Sciatic nerve (tissue), 2 donors: ENCODE results near the gene CAMK2N2. TPM values are rescaled to one million over a fixed set of nuclear protein-coding genes. Genes with fewer than 3 reads are reported as not detected.
"Not testable (repeated sequence)": the region's sequence is repeated elsewhere in the genome, so short reads cannot be mapped to it uniquely, and the experiment has no call there.

Experiments
- ATAC-seq: fragments of 200-7000 bp; cut with Tn5 transposase; one replicate; pipeline ENCODE4 v1.9.1; 2020; ENCODE audit warnings: mild to moderate bottlenecking, moderate library complexity
- DNase-seq: peaks from one replicate; pipeline ENCODE4 v3.0.0-alpha.2; 2020; ENCODE audit warnings: low spot score
- intact Hi-C: fragments of 100-400 bp; cut with DNase I; formaldehyde crosslinking; loops from one replicate; pipeline ENCODE4 v1.14.2; 2022
- total RNA-seq: library from RNA; stranded (reverse); fragmentation: NEBNext Ultra II Directional; extraction: Animal tissue kit (Norgen Biotek cat#: 25700); gene quantifications from one replicate; pipeline ENCODE4 v1.2.1, GENCODE V29; 2021
- donor health status: DM: no; HTN: no; CAD: no.
- donor health status: DM: no; HTN: no; CAD: no.

CAMK2N2 gene
- total RNA-seq, 1 donor from 2014 or later = 0.53 TPM

DNA sequence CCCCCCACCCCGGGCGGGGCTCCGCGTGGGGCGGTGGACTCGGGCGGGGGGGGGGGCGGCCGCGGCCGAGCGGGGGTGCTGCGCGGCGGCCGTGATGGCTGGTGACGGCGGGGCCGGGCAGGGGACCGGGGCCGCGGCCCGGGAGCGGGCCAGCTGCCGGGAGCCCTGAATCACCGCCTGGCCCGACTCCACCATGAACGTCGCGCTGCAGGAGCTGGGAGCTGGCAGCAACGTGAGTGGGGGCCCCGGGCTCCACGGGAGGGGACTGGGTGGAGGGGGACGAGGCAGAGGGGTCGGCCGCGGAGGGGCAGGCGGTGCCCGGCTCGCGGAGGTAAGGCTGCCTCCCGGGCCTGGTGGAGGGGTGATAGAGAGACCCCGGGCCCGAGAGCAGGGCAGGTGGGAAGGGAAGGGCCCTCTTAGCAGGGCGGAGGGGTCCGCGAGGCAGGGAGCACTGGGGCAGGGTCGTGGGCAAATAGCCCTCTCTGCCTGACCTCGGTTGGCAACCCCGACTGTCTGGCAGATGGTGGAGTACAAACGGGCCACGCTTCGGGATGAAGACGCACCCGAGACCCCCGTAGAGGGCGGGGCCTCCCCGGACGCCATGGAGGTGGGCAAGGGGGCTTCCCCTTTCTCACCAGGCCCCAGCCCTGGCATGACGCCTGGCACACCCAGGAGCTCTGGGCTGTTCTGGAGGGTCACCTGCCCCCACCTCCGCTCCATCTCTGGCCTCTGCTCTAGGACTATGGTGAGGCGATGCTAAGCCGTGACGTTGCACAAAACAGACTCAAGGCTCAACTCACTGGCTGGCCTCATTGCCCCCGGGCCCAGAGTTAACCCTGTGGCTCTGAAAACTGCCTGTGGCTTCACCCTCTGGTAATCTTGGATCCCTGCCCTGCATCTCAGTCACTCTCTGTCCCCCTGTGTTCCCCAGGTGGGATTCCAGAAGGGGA is 14.9 kb upstream of the CAMK2N2 start, which contains the start of gene ECE2:
TSS of gene ECE2 (plus strand) at position 62 of the 950 bp plus-strand sequence. CDS start at position 194, 132 bp downstream.
- DNase-seq (no peak), ATAC-seq (no peak)
- intact Hi-C loops = no loop called here

DNA sequence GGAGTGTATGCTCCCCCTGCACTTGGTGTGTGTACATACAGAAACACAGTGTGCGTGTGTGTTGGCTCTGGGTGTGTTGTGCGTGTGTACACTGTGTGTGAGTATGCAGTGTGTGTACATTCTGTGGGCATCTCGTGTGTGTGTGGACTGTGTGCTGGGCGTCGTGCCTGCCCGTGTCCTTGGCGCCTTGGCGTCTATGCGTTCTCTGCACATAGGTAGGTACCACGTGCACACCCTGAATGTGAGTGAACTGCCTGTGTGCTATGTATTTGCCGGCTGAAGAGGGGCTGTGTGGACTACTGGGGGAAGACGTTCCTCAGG is 14.0 kb upstream of the CAMK2N2 start:
- DNase-seq = no peak
- ATAC-seq = no peak
- intact Hi-C loops = no loop called here

DNA sequence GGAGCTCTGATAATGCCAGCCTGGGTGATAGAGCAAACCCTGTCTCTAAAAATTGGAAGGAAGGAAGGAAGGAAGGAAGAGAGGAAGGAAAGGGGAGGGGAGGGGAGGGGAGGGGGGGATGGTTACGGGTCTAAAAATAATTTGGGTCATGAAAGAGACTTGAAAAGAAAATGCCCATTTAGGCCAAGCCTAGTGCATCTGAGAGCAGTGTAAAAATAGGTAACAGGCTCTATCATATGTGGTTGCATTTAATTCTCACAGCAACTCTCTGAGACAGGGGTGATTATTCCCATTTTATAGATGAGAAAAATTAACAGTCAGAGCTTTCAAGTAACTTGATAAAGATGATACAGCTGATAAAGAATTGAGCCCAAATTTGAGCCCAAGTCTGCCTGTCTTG is 10.9 kb upstream of the CAMK2N2 start:
- ATAC-seq = no peak
- no peak for DNase-seq
- intact Hi-C loops = loop anchor here (5.0 kb wide), 1 partner anchor 1215 kb away; no protein-coding TSS in a partner anchor

DNA sequence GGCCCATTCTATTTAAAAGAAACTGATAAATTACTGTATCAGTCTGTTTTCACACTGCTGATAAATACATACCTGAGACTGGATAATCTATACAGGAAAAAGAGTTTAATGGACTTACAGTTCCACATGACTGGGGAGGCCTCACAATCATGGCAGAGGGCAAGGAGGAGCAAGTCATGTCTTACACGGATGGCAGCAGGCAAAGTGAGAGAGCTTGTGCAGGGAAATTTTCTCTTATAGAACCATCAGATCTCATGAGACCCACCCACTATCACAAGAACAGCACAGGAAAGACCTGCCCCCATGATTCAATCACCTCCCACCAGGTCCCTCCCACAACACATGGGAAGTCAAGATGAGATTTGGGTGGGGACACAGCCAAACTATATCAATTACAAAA is 5.9 kb upstream of the CAMK2N2 start:
- intact Hi-C loops, DNase-seq, ATAC-seq: not testable (repeated sequence)

DNA sequence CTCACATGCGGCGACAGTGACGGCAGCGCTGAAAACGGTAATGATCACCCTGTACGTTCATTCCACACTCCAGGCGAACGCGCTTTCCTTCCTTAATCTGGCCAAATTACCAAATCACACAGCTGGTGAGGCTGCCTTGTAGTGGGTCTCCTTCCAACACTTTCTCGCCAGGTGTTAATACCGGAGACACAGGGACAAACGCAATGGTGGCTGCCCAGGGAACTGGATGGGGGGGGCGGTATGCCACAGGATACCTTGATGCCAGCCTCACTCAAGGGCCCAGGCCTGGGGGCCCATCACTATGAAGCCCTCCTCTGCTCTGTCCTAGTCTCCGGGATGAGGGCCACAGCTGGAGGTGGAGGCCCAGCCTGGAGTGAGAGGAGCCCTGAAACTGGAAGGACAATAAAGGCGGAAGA is 1.4 kb upstream of the CAMK2N2 start:
- ATAC-seq (no peak), DNase-seq (no peak)
- intact Hi-C loops = no loop called here

DNA sequence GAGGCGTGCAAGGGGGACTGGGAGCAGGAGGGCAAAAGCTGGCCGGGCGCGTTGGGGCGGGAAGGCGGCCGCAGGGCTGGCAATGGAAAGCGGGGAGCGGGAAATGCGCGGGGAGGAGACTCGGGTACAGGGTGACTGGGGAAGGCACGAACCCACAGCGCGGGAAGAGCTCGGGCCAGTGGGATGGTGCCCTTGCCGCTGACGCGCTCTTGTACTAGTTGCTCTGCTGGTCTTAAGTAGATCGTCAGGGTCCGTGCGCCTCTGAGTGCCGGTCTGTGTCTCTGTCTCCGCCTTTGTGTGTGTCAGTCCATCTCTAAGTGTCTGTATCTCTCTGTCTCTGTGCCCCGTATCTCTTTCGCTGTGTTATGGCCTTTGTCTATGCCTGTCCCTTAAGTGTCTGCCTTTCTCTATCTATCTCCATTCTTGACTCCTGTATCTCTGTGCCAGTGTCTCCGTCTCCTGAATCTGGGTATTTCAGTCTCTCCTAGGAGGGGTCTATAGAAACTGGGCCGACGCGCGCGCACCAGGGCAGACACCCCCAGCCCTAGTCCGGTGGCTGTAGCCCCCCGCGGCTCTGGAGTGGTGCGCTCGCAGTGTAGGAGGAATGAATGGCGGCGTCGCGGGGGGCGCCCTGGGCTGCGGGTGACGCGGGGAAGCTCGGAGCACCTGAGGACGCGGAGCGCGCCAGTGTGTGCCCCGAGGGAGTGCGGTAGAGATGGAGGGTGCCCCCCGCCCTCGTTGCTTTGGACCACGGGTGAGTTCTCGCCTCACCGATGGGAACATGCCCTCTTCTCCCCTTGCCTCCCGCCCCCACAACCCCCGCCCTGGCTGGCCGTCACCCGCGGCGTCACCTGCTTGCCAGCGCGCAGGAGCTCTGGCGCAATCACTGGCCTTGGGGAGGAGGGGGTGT is 756 bp upstream of the CAMK2N2 start:
- DNase-seq = no peak
- no peak for ATAC-seq
- intact Hi-C loops = no loop called here

DNA sequence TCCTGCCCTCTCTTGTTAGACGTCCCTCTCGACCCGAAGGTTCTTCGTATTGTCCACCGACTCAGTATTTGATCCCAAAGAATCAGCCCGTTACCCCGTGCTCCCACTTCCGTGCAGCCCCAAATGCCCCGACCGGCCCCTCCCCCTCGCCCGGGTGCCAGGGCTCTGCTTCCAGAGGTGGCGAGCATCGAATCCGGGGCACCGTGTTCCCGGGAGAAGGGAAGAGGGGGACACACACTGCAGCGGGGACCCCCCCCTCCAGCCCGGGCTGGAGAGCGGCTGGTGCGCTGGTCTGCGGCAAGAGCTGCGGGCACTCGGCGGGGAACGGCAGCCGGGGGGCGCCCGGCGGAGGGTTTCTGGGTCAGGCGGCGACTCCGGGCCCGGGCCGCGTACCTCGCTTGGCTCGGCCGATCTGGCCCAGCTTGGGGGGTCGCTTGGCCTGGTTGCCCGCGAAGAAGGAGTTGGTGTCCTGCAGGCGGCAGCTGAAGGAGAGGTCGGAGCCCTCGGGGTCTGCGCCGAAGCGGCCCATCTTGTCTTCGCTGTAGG is 556 bp downstream of the CAMK2N2 start:
- DNase-seq (no peak), ATAC-seq (no peak)
- intact Hi-C loops = no loop called here

DNA sequence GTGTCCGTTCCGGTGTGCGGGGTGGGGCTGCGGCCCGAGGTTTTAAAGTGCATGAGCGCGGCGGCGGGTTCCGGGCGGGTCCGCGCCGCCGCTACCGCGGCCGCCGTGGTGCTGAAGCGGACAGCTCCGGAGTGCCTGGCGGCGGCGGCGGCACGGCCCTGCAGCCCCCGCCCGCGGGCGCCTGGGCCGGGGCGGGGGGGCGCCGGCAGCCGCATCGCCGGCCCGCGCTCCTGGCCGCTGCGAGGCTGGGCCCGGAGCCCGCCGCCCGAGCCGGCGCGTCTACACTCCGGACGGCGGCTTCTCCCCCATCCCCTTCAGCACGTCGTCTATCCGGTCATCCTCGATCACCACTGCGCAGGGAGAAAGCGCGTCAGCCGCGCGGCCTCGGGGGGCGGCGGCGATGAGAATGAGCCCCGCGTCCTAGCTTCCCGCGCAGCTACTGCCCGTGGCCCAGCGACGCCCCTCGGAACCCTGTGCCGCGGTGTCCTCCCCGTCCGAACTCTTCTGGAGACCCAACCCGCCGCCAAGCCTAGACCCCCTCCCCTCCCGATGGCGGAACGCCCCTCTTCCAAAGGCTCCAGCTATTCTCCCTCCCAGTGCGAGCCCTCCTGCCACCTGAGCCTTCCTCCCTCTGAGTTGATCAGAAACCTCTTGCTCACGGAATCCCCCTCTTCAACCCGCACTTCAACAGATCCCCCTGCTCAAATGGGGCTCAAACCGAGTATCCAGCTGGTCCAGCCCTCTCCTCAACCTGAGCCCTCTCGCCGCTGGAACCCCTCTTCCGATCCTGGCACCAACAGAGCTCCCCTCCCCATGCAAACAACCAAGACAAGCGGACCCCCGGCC is 1.3 kb downstream of the CAMK2N2 start:
- peak; percentile 8 for ATAC-seq
- DNase-seq = no peak
- intact Hi-C loops = no loop called here

DNA sequence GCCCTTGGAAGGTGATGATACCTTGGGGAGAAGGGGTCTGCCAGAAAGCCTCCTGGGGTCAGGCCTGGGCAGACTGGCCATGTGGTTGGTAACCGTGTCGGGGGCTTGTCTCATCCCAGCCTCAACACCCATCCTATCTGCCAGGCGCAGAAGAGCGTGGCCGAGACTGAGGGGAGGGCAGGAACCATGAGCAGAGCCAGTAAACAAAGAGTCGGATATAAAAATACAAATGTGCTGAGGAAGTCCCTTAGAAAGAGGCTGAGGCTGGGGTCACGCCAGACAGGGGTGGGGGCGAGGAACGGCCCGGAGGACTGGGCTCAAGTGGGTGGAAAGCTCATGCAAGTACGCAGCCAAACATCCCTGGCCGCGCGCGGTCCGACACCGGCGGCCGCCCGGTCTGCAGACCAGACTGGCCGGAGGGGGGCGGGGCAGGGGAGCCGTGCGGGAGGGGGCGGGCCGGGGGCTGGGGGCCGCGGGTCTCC is 1.9 kb downstream of the CAMK2N2 start:
- ATAC-seq (no peak), DNase-seq (no peak)
- intact Hi-C loops = no loop called here

DNA sequence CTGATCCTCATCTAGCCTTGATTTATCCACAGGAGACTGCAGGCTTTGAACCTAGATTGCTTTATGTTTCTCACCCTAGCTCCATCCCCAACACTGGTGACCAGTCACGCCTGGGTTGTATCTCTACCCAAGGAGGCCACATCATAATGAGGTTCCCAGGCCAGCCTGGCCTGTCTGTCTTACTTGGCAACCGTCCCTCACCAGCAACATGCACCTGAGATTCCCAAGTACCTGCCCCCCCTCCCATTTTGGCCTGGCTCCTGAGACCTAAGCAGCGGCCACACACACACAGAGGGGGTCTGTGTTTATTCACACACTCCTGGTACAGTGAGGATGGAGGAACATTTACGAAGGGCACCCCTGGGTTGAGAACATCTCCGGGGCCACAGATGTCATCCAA is 2.4 kb downstream of the CAMK2N2 start:
- DNase-seq (no peak), ATAC-seq (no peak)
- intact Hi-C loops = no loop called here

DNA sequence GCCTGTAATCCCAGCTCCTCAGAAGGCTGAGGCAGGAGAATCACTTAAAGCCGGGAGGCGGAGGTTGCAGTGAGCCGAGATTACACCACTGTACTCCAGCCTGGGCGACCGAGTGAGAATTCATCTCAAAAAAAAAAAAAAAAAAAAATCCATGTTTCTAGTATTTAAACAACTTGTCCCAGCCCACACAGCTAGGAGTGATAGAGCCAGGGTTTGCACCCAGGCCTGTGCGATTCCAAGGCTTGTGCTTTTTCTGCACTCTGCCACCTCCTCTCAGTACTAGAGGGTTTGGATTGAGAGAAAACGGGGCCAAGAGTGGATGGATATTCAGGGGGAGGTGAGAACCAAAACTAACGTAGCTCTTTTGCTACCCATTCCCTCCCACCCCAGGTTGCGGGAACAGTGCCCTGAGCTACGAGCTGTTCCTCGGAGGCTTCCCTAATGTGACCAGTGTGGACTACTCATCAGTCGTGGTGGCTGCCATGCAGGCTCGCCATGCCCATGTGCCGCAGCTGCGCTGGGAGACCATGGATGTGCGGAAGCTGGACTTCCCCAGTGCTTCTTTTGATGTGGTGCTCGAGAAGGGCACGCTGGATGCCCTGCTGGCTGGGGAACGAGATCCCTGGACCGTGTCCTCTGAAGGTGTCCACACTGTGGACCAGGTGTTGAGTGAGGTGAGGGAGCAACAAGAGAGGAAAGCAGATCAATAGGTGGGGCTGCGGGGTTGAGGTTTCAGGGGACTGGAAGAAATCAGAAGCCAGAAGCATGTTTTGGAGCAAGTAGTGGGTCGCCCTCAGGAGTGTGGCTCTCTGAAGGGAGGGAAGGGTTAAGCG is 4.1 kb downstream of the CAMK2N2 start:
- DNase-seq (no peak), ATAC-seq (no peak)
- intact Hi-C loops = no loop called here

DNA sequence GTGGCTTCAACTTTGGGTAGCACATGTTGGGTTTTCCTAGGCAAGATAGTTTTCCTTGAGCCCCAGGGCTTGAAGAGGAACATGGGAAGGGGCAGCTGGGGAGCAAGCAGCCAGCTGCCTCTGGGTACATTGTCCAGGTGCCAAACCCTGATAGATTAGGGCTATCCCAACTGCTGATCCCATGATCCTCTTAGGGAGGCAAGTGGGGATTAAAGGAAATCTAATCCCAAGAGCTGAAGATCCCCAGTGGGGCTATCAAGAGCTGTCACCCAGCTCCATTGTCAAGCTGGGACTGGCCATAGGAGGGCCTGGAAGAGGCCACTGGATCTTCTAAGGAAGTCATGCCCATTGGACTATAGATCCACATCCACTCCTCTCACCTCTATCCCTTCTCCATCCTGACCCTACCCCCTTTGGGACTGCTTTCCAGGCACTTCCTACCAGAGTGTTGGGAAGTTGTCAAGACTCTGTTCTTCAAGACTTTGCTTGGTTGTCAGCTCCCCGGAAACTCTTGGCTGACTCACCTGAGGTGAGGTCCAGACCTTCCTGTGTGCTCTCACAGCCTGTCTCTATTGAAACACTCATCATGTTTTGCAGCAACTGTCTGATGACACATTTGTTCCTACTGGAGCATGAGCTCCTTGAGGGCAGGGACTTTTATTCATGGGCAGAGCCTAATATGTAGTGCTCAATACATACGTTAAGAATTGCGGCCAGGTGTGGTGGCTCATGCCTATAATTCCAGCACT is 5.9 kb downstream of the CAMK2N2 start:
- intact Hi-C loops = no loop called here
- ATAC-seq = no peak
- no peak for DNase-seq

DNA sequence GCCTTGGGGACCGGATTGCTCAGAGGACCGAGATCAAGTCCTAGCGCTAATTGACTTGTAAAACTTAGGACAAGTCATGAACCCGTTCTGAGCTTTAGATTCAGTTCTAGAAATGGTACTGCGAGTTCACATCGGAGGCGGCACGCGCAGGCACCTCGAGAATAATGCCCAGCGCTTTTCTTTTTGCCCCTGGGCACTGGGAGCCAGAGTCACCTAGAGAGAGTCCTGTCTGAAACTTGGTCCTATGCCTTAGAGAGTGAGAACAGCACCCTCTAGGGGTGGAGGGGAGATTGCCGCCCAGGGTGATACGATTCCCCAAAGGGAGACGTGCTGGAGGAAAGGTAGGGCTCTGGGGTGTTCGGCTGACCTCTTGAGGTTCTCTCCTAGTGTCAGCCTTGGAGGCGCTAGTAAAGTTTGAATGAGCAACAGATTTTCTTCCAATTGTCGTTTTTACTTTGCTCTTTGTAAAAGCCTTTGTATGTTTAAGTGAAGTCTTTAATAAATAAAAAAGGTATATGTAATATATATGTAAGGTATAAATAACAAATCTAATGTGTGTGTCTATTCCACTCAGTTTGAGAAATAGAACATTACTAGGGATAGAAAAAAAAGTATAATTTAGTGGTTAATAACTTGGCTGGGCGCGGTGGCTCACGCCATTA is 11.1 kb downstream of the CAMK2N2 start:
- ATAC-seq (peak; percentile 88), DNase-seq (peak; percentile 90)
- intact Hi-C loops = no loop called here

DNA sequence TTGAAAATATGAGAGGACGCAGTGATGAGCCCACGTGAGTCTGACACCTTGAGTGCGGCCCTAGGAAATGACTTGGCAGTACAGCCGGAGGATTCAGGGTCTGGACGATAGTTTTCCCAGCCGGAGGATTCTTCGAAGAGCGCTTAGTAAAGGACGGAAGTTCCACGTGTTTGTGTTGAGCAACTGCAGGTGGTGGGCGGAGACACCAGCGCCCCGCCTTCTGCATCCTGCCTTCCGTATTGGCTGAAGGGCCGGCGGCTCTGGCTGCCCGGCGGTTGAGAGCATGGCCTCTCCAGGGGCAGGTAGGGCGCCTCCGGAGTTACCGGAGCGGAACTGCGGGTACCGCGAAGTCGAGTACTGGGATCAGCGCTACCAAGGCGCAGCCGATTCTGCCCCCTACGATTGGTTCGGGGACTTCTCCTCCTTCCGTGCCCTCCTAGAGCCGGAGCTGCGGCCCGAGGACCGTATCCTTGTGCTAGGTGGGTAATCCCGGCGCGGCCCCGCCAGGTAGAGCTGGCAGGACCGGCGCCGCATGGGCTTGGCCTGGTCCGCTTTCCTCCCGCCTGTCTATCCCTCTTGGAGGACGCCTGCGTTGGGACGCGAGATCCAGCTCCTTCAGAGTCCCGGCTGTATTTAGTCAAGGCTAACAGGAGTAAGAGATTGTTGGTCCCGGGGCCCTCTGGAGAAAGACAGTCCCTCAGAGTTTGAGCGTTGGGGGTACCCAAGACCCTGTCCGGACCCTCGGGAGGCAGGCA is 11.8 kb downstream of the CAMK2N2 start, which contains the start of gene EEF1AKMT4:
TSS of gene EEF1AKMT4 (plus strand) at position 261 of the 755 bp plus-strand sequence. CDS start at position 284, 23 bp downstream.
- intact Hi-C loops = no loop called here
- peak; percentile 95 for DNase-seq
- peak; percentile 100 for ATAC-seq
